Pons (tissue), 1 donor: ENCODE results near the gene TMEM183A.

ENCODE experiments used
- DNase-seq: peaks from one replicate; pipeline ENCODE4 v3.0.0-alpha.2; 2016; ENCODE audit warnings: low spot score

The TMEM183A gene

GRCh38 chr1:203072002-203072602, 64.9 kb downstream of the TMEM183A start:
- DNase-seq, result no peak

GRCh38 chr1:203072911-203073310, 65.7 kb downstream of the TMEM183A start:
- no peak for DNase-seq

GRCh38 chr1:203073469-203073868, 66.3 kb downstream of the TMEM183A start:
- DNase-seq, result no peak
